ENCODE measurements around the gene KDM5B. TPM values are rescaled to one million over a fixed set of nuclear protein-coding genes. Genes with fewer than 3 reads are reported as not detected.

Gene KDM5B
- total and polyA plus RNA-seq, 9 of the 15 experiments (the other 6 are each of a cell fraction or from before 2014, with no cell fraction given), result 15.4 to 90.6 (median 57.1) TPM

- peak; percentile 21 for TF ChIP-seq PRDM10 (IDR thresholded peaks at IDR 0.05; ENCODE audit: partially characterized antibody)
- peak; percentile 59 for TF ChIP-seq FOSL1 (tag; conservative IDR thresholded peaks at IDR 0.05)
- TF ChIP-seq POLR2G (IDR thresholded peaks at IDR 0.05; ENCODE audit: low read depth, low read length), result peak; percentile 99
- peak; percentile 59; the same call in 1 of the 2 replicates for TF ChIP-seq NFIC (IDR thresholded peaks at IDR 0.05)
- peak; percentile 90 for TF ChIP-seq LCOR (CRISPR knock-in tag; IDR thresholded peaks at IDR 0.05)
- 0 out of 2 replicates have a peak, but pooled peaks have one; percentile 4 for TF ChIP-seq ELF4 (CRISPR knock-in tag; IDR thresholded peaks at IDR 0.05)
- peak in 1 of 2 experiments; percentile 47; a peak in 1 of 4 replicates for TF ChIP-seq TEAD1 (CRISPR knock-in tag; IDR thresholded peaks at IDR 0.05)
- peak in 1 of 2 experiments; percentile 31; a peak in 1 of 4 replicates for TF ChIP-seq MLLT1 (IDR thresholded peaks at IDR 0.05)
- TF ChIP-seq PTRF (tag; IDR thresholded peaks at IDR 0.05), result no peak
- TF ChIP-seq ZBTB11 (CRISPR knock-in tag; IDR thresholded peaks at IDR 0.05), result peak in 2 of 3 experiments; percentile 9 to 22; a peak in 1 of 6 replicates
- TF ChIP-seq IRF9 (tag; IDR thresholded peaks at IDR 0.05), result no peak
- 0 out of 4 replicates have a peak, but pooled peaks of 1 of the 2 experiments have one; percentile 33 for TF ChIP-seq ETV6 (IDR thresholded peaks at IDR 0.05; ENCODE audit: borderline replicate concordance in 1 of 2, low read depth in 2 of 2, low read length in 1 of 2)
- TF ChIP-seq ETV6 (CRISPR knock-in tag; IDR thresholded peaks at IDR 0.05; ENCODE audit: borderline replicate concordance), result no peak
- TF ChIP-seq SMAD3 (CRISPR knock-in tag; conservative IDR thresholded peaks at IDR 0.05), result 0 out of 2 replicates have a peak, but pooled peaks have one; percentile 27
Measured at GRCh38 chr1:202810615-202811295, 2.5 kb upstream of the KDM5B start, which contains the start of gene PCAT6 (continued).

Data from K562 (cell line).